WTC11 (cell line): Measurements from ENCODE around the gene AMPD3. TPM values are rescaled to one million over a fixed set of nuclear protein-coding genes. Genes with fewer than 3 reads are reported as not detected.

Experiments used
- ATAC-seq: fragments of 200-7000 bp; cut with Tn5 transposase; 2 replicates; pipeline ENCODE4 v1.10.0; 2021; ENCODE audit warnings: mild to moderate bottlenecking, moderate library complexity
- CTCF ChIA-PET: fragments of 300-600 bp; sonication (Branson Sonifier 250); formaldehyde crosslinking; loops from one replicate; lab custom pipeline; 2021; ENCODE audit warnings: antibody characterized with exemption; lab: Charles Lee
- POLR2A ChIA-PET: fragments of 350-600 bp; sonication (Branson Sonifier 250); formaldehyde crosslinking; loops from one replicate; lab custom pipeline; 2021; ENCODE audit warnings: antibody characterized with exemption; lab: Charles Lee
- DNase-seq: peaks from one replicate; pipeline ENCODE4 v3.0.0; 2021; ENCODE audit warnings: low spot score
- H3K27ac Mint-ChIP-seq: 2 replicates; pipeline ENCODE4 v1.8.0; 2021; ENCODE audit warnings: mixed read lengths
- H3K27me3 Mint-ChIP-seq: 2 replicates; pipeline ENCODE4 v1.8.0; 2021; ENCODE audit warnings: low read depth, mild to moderate bottlenecking, moderate library complexity, mixed read lengths
- H3K36me3 Mint-ChIP-seq: 2 replicates; pipeline ENCODE4 v1.8.0; 2021; ENCODE audit warnings: mixed read lengths
- H3K4me1 Mint-ChIP-seq: 2 replicates; pipeline ENCODE4 v1.8.0; 2022; ENCODE audit warnings: mixed read lengths
- H3K4me3 Mint-ChIP-seq: 2 replicates; pipeline ENCODE4 v1.8.0; 2021; ENCODE audit warnings: mild to moderate bottlenecking, moderate library complexity, mixed read lengths
- H3K9me3 Mint-ChIP-seq: 2 replicates; pipeline ENCODE4 v1.8.0; 2021; ENCODE audit warnings: mixed read lengths
- ELF4 ChIP-seq: sonication (generic); formaldehyde crosslinking; IDR thresholded peaks from 2 replicates; pipeline ENCODE4 v1.8.1; 2022; ENCODE audit warnings: low read depth, mild to moderate bottlenecking, moderate library complexity, missing genetic modification reagents
- ESRRA ChIP-seq: sonication (generic); formaldehyde crosslinking; IDR thresholded peaks from 2 replicates; pipeline ENCODE4 v1.8.1; 2022; ENCODE audit warnings: mild to moderate bottlenecking, missing genetic modification reagents, borderline replicate concordance
- FOXJ3 ChIP-seq: sonication (generic); formaldehyde crosslinking; IDR thresholded peaks from 2 replicates; pipeline ENCODE4 v1.9.0; 2021; ENCODE audit warnings: missing genetic modification reagents, mild to moderate bottlenecking, borderline replicate concordance
- FOXK1 ChIP-seq: sonication (generic); formaldehyde crosslinking; IDR thresholded peaks from 2 replicates; pipeline ENCODE4 v1.8.0; 2022; ENCODE audit warnings: mild to moderate bottlenecking, moderate library complexity, missing genetic modification reagents
- GRHL2 ChIP-seq: fragments of 250-450 bp; sonication (Bioruptor Pico); IDR thresholded peaks from 2 replicates; pipeline ENCODE4 v1.8.0; 2022; ENCODE audit warnings: mild to moderate bottlenecking, moderate library complexity; ENCODE audit not compliant: insufficient replicate concordance, severe bottlenecking
- JUN ChIP-seq: sonication (generic); formaldehyde crosslinking; IDR thresholded peaks from 2 replicates; pipeline ENCODE4 v1.8.0; 2023; ENCODE audit warnings: mild to moderate bottlenecking, missing genetic modification reagents
- MYBL2 ChIP-seq: sonication (generic); formaldehyde crosslinking; IDR thresholded peaks from 2 replicates; pipeline ENCODE4 v1.8.1; 2023; ENCODE audit warnings: mild to moderate bottlenecking, moderate library complexity, missing genetic modification reagents
- PRRX2 ChIP-seq: fragments of 250-450 bp; sonication (Bioruptor Pico); IDR thresholded peaks from 2 replicates; pipeline ENCODE4 v1.8.0; 2021; ENCODE audit warnings: mild to moderate bottlenecking
- SMAD3 ChIP-seq: sonication (generic); formaldehyde crosslinking; IDR thresholded peaks from 2 replicates; pipeline ENCODE4 v1.8.0; 2022; ENCODE audit warnings: missing genetic modification reagents, mild to moderate bottlenecking, borderline replicate concordance
- SMAD4 ChIP-seq: sonication (generic); formaldehyde crosslinking; IDR thresholded peaks from 2 replicates; pipeline ENCODE4 v1.8.0; 2022; ENCODE audit warnings: mild to moderate bottlenecking, missing genetic modification reagents
- TP53 ChIP-seq: sonication (generic); formaldehyde crosslinking; IDR thresholded peaks from 2 replicates; pipeline ENCODE4 v1.8.1; 2023; ENCODE audit warnings: mild to moderate bottlenecking, missing genetic modification reagents
- ZNF219 ChIP-seq: sonication (generic); formaldehyde crosslinking; IDR thresholded peaks from 2 replicates; pipeline ENCODE4 v1.8.0; 2023; ENCODE audit warnings: missing genetic modification reagents, mild to moderate bottlenecking, borderline replicate concordance
- ZNF317 ChIP-seq: sonication (generic); formaldehyde crosslinking; IDR thresholded peaks from 2 replicates; pipeline ENCODE4 v1.8.1; 2023; ENCODE audit warnings: low read depth, mild to moderate bottlenecking, moderate library complexity, missing genetic modification reagents, borderline replicate concordance
- ZNF396 ChIP-seq: fragments of 250-450 bp; sonication (Bioruptor Pico); IDR thresholded peaks from 2 replicates; pipeline ENCODE4 v1.8.0; 2021; ENCODE audit warnings: mild to moderate bottlenecking, moderate library complexity, borderline replicate concordance
- total RNA-seq: library from RNA; stranded (reverse); gene quantifications from 3 replicates; pipeline ENCODE4 v1.2.3, GENCODE V29; 2021
- TF ChIP-seq, protein P1 (sequence below): fragments of 250-450 bp; sonication (Bioruptor Pico); IDR thresholded peaks from 2 replicates; pipeline ENCODE4 v1.9.0; 2021; ENCODE audit warnings: mild to moderate bottlenecking
- TF ChIP-seq, protein P2 (sequence below): sonication (generic); formaldehyde crosslinking; IDR thresholded peaks from 2 replicates; pipeline ENCODE4 v1.8.1; 2023; ENCODE audit warnings: mild to moderate bottlenecking, missing genetic modification reagents, moderate library complexity
- TF ChIP-seq, protein P3 (sequence below): sonication (generic); formaldehyde crosslinking; conservative IDR thresholded peaks from 2 replicates; pipeline ENCODE4 v1.8.1; 2023; ENCODE audit warnings: mild to moderate bottlenecking, low read depth, missing genetic modification reagents, moderate library complexity
- TF ChIP-seq, protein P4 (sequence below): sonication (generic); formaldehyde crosslinking; IDR thresholded peaks from 2 replicates; pipeline ENCODE4 v1.8.0; 2022; ENCODE audit warnings: missing genetic modification reagents
- TF ChIP-seq, protein P5 (sequence below): sonication (generic); formaldehyde crosslinking; IDR thresholded peaks from 2 replicates; pipeline ENCODE4 v1.8.1; 2023; ENCODE audit warnings: mild to moderate bottlenecking, moderate library complexity, missing genetic modification reagents
- TF ChIP-seq, protein P6 (sequence below): sonication (generic); formaldehyde crosslinking; IDR thresholded peaks from 2 replicates; pipeline ENCODE4 v1.8.0; 2022; ENCODE audit warnings: mild to moderate bottlenecking, missing genetic modification reagents
- TF ChIP-seq, protein P7 (sequence below): sonication (generic); formaldehyde crosslinking; IDR thresholded peaks from 2 replicates; pipeline ENCODE4 v1.8.1; 2022; ENCODE audit warnings: low read depth, missing genetic modification reagents, borderline replicate concordance

The AMPD3 gene
- total RNA-seq, 1 experiment from 2014 or later: 6.4 TPM

DNA sequence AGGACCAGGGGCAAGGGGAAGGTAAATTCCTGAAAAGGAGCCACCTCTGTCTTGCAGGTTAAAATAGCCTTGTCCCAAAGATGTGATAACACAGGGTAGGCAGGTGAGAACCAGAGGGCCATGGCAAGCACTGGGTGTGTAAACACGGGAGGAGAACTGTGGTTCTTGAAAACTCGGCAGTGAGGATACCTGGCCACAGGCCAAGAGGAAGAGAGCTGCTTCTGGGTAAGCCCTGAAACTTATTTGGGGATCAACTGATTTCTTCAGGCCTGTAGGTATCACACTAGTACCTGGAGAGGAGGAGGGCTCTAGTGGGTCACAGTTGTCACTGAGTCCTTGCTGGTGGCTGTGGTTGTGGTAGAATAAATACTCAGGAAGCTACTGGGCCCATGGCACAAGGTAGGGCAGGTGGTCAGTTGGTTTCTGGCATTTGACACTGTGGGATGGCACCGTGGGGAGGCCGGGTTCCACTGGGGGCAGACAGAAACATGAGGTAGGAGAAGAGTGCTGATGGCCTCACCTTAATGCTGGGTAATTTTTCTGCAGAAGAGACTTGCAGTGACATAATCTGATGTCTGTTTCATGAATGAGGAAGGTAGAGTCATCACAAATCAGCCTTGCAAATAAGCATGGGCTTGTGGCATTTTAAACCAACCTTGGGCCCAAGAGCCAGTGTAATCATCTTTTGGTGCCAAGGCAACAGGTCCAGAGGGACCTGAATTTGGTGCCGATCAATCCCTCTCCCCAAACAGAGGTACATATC, 22.0 kb downstream of the AMPD3 start (continued):
- no peak for TF ChIP-seq FOXK1 (CRISPR knock-in tag)
- TF ChIP-seq, protein P1, sequence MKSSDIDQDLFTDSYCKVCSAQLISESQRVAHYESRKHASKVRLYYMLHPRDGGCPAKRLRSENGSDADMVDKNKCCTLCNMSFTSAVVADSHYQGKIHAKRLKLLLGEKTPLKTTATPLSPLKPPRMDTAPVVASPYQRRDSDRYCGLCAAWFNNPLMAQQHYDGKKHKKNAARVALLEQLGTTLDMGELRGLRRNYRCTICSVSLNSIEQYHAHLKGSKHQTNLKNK (CRISPR knock-in tag): no peak
- TF ChIP-seq, protein P2, sequence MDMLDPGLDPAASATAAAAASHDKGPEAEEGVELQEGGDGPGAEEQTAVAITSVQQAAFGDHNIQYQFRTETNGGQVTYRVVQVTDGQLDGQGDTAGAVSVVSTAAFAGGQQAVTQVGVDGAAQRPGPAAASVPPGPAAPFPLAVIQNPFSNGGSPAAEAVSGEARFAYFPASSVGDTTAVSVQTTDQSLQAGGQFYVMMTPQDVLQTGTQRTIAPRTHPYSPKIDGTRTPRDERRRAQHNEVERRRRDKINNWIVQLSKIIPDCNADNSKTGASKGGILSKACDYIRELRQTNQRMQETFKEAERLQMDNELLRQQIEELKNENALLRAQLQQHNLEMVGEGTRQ: no peak

DNA sequence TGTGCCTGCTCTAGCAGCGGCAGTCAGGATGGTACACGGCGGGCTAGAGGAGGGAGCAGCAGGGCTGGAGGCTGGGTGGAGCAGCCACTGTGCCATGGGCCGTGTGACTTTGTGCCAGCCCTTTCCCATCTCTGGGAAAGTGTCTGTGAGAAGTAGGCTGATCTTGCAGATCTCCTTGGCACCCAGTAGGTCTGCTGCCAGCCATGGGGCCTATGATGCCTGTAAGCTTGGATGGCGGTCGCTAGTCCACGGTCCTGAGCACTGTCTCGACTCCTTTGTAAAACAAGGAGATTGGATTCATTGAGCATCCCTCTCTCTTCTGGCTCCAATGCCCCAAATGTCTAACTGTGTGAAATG, 22.6 kb downstream of the AMPD3 start:
- Mint-ChIP-seq H3K4me3 (no peak overlapping the region), H3K4me1 (peaks cover 9% of the 10 kb centered on the region), H3K36me3 (no peaks in the 10 kb centered on the region), H3K27me3 (no peaks in the 10 kb centered on the region; the same call in 1 of the 2 replicates), H3K27ac (no peak overlapping the region)
- CTCF ChIA-PET: no interaction called here
- ATAC-seq: no peak
- no peak for TF ChIP-seq JUN (CRISPR knock-in tag)
- no peak for TF ChIP-seq MYBL2 (CRISPR knock-in tag)
- no peak for TF ChIP-seq PRRX2 (CRISPR knock-in tag)
- TF ChIP-seq, protein P3, sequence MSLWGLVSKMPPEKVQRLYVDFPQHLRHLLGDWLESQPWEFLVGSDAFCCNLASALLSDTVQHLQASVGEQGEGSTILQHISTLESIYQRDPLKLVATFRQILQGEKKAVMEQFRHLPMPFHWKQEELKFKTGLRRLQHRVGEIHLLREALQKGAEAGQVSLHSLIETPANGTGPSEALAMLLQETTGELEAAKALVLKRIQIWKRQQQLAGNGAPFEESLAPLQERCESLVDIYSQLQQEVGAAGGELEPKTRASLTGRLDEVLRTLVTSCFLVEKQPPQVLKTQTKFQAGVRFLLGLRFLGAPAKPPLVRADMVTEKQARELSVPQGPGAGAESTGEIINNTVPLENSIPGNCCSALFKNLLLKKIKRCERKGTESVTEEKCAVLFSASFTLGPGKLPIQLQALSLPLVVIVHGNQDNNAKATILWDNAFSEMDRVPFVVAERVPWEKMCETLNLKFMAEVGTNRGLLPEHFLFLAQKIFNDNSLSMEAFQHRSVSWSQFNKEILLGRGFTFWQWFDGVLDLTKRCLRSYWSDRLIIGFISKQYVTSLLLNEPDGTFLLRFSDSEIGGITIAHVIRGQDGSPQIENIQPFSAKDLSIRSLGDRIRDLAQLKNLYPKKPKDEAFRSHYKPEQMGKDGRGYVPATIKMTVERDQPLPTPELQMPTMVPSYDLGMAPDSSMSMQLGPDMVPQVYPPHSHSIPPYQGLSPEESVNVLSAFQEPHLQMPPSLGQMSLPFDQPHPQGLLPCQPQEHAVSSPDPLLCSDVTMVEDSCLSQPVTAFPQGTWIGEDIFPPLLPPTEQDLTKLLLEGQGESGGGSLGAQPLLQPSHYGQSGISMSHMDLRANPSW: no peak
- no peak for TF ChIP-seq ZNF219 (CRISPR knock-in tag)
- TF ChIP-seq, protein P4, sequence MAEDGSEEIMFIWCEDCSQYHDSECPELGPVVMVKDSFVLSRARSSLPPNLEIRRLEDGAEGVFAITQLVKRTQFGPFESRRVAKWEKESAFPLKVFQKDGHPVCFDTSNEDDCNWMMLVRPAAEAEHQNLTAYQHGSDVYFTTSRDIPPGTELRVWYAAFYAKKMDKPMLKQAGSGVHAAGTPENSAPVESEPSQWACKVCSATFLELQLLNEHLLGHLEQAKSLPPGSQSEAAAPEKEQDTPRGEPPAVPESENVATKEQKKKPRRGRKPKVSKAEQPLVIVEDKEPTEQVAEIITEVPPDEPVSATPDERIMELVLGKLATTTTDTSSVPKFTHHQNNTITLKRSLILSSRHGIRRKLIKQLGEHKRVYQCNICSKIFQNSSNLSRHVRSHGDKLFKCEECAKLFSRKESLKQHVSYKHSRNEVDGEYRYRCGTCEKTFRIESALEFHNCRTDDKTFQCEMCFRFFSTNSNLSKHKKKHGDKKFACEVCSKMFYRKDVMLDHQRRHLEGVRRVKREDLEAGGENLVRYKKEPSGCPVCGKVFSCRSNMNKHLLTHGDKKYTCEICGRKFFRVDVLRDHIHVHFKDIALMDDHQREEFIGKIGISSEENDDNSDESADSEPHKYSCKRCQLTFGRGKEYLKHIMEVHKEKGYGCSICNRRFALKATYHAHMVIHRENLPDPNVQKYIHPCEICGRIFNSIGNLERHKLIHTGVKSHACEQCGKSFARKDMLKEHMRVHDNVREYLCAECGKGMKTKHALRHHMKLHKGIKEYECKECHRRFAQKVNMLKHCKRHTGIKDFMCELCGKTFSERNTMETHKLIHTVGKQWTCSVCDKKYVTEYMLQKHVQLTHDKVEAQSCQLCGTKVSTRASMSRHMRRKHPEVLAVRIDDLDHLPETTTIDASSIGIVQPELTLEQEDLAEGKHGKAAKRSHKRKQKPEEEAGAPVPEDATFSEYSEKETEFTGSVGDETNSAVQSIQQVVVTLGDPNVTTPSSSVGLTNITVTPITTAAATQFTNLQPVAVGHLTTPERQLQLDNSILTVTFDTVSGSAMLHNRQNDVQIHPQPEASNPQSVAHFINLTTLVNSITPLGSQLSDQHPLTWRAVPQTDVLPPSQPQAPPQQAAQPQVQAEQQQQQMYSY (CRISPR knock-in tag): no peak
- TF ChIP-seq FOXJ3 (CRISPR knock-in tag): no peak
- TF ChIP-seq, protein P5, sequence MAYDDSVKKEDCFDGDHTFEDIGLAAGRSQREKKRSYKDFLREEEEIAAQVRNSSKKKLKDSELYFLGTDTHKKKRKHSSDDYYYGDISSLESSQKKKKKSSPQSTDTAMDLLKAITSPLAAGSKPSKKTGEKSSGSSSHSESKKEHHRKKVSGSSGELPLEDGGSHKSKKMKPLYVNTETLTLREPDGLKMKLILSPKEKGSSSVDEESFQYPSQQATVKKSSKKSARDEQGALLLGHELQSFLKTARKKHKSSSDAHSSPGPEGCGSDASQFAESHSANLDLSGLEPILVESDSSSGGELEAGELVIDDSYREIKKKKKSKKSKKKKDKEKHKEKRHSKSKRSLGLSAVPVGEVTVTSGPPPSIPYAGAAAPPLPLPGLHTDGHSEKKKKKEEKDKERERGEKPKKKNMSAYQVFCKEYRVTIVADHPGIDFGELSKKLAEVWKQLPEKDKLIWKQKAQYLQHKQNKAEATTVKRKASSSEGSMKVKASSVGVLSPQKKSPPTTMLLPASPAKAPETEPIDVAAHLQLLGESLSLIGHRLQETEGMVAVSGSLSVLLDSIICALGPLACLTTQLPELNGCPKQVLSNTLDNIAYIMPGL (CRISPR knock-in tag): no peak
- TF ChIP-seq ELF4 (CRISPR knock-in tag): no peak
- no peak for TF ChIP-seq TP53
- no peak for TF ChIP-seq ZNF317 (CRISPR knock-in tag)
- TF ChIP-seq ZNF396 (CRISPR knock-in tag): no peak
- TF ChIP-seq, protein P6, sequence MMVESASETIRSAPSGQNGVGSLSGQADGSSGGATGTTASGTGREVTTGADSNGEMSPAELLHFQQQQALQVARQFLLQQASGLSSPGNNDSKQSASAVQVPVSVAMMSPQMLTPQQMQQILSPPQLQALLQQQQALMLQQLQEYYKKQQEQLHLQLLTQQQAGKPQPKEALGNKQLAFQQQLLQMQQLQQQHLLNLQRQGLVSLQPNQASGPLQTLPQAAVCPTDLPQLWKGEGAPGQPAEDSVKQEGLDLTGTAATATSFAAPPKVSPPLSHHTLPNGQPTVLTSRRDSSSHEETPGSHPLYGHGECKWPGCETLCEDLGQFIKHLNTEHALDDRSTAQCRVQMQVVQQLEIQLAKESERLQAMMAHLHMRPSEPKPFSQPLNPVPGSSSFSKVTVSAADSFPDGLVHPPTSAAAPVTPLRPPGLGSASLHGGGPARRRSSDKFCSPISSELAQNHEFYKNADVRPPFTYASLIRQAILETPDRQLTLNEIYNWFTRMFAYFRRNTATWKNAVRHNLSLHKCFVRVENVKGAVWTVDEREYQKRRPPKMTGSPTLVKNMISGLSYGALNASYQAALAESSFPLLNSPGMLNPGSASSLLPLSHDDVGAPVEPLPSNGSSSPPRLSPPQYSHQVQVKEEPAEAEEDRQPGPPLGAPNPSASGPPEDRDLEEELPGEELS: no peak
- no peak for TF ChIP-seq GRHL2 (CRISPR knock-in tag)
- no peak for TF ChIP-seq SMAD4 (CRISPR knock-in tag)
- TF ChIP-seq, protein P7, sequence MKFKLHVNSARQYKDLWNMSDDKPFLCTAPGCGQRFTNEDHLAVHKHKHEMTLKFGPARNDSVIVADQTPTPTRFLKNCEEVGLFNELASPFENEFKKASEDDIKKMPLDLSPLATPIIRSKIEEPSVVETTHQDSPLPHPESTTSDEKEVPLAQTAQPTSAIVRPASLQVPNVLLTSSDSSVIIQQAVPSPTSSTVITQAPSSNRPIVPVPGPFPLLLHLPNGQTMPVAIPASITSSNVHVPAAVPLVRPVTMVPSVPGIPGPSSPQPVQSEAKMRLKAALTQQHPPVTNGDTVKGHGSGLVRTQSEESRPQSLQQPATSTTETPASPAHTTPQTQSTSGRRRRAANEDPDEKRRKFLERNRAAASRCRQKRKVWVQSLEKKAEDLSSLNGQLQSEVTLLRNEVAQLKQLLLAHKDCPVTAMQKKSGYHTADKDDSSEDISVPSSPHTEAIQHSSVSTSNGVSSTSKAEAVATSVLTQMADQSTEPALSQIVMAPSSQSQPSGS (CRISPR knock-in tag): no peak
- TF ChIP-seq ESRRA: no peak
- TF ChIP-seq SMAD3 (CRISPR knock-in tag): no peak
- TF ChIP-seq, all 79 proteins: peak for 0
- no peak for DNase-seq
- H3K9me3 Mint-ChIP-seq: no peaks in the 10 kb centered on the region
- POLR2A ChIA-PET: no interaction called here
